Right lobe of liver (tissue), 4 donors: ENCODE data around the gene PGM5.
"Not testable (repeated sequence)": the region's sequence is repeated elsewhere in the genome, so short reads cannot be mapped to it uniquely, and the experiment has no call there.

Experiments
- CTCF ChIP-seq, 4 donors: fragments of 200-600 bp in 3 of 4; fragments of 450-650 bp in 1 of 4; IDR thresholded peaks; one replicate each; pipeline versions ENCODE4 v1.5.1 to v1.8.0; 2016 to 2022; ENCODE audit warnings: antibody characterized with exemption in 4 of 4, mild to moderate bottlenecking in 2 of 4
- POLR2A ChIP-seq: fragments of 450-650 bp; IDR thresholded peaks from one replicate; pipeline ENCODE4 v1.6.1; 2017; ENCODE audit warnings: antibody characterized with exemption, mild to moderate bottlenecking
- donor health status: DM: no; HTN: no; CAD: no.
- donor health status: DM: no; HTN: no; CAD: no.
- donor health status: DM: no; HTN: yes; CAD: no.

- TF ChIP-seq CTCF (IDR thresholded peaks at IDR 0.05); POLR2A: not testable (repeated sequence)
Observed at GRCh38 chr9:68343242-68343641, 13.2 kb upstream of the PGM5 start.
